HepG2 (cell line): ENCODE results near the gene MRPS10.

Source experiments
- ASH2L ChIP-seq: fragments of 300-600, 200-600 bp; sonication (generic); IDR thresholded peaks from 2 replicates; pipeline ENCODE4 v1.7.0; 2017; ENCODE audit warnings: low read depth, mild to moderate bottlenecking, moderate library complexity, mixed read lengths, low read length; ENCODE audit not compliant: insufficient read length
- ELF1 ChIP-seq: sonication (generic); formaldehyde crosslinking; IDR thresholded peaks from 2 replicates; pipeline ENCODE4 v1.4.0; 2020; ENCODE audit warnings: missing genetic modification reagents
- PCBP2 ChIP-seq: fragments of 200-400 bp; formaldehyde crosslinking; optimal IDR thresholded peaks from 2 replicates; pipeline ENCODE3; 2018; ENCODE audit warnings: low read length, low read depth; ENCODE audit not compliant: poor library complexity, severe bottlenecking
- POLR2A ChIP-seq, 2 experiments: IDR thresholded peaks; 2 replicates each; pipeline ENCODE4 v1.6.1; 2011; ENCODE audit warnings: low read depth in 2 of 2, low read length in 2 of 2, mild to moderate bottlenecking in 1 of 2, moderate library complexity in 1 of 2; ENCODE audit not compliant: insufficient read depth in 1 of 2
- POLR2AphosphoS2 ChIP-seq: IDR thresholded peaks from 2 replicates; pipeline ENCODE4 v1.6.1; 2011; ENCODE audit warnings: low read depth, low read length, improper control_type of control experiment
- POLR2AphosphoS5 ChIP-seq: IDR thresholded peaks from 2 replicates; pipeline ENCODE4 v1.6.1; 2012; ENCODE audit warnings: low read depth, low read length
- RFX1 ChIP-seq: fragments of 450-650 bp; IDR thresholded peaks from 2 replicates; pipeline ENCODE4 v1.6.1; 2017
- ZNF207 ChIP-seq: fragments of 450-650 bp; IDR thresholded peaks from 2 replicates; pipeline ENCODE4 v1.6.1; 2016; ENCODE audit warnings: antibody characterized with exemption, borderline replicate concordance
- ZNF83 ChIP-seq: sonication (generic); formaldehyde crosslinking; IDR thresholded peaks from 2 replicates; pipeline ENCODE4 v1.4.0; 2020; ENCODE audit warnings: missing genetic modification reagents, mild to moderate bottlenecking, borderline replicate concordance
- TF ChIP-seq, protein P1 (sequence below): sonication (generic); formaldehyde crosslinking; conservative IDR thresholded peaks from 2 replicates; pipeline ENCODE4 v1.8.1; 2023; ENCODE audit warnings: missing genetic modification reagents
- TF ChIP-seq, protein P2 (sequence below): sonication (generic); formaldehyde crosslinking; IDR thresholded peaks from 2 replicates; pipeline ENCODE4 v1.5.0; 2020; ENCODE audit warnings: mild to moderate bottlenecking, missing genetic modification reagents, moderate library complexity
- TF ChIP-seq, protein P3 (sequence below): sonication (generic); formaldehyde crosslinking; IDR thresholded peaks from 2 replicates; pipeline ENCODE4 v1.9.0; 2021; ENCODE audit warnings: missing genetic modification reagents, borderline replicate concordance
- TF ChIP-seq, protein P4 (sequence below): IDR thresholded peaks from 2 replicates; pipeline ENCODE4 v1.6.1; 2016; ENCODE audit warnings: control low read depth
- TF ChIP-seq, protein P5 (sequence below): sonication (generic); formaldehyde crosslinking; IDR thresholded peaks from 2 replicates; pipeline ENCODE4 v1.5.0; 2020; ENCODE audit warnings: missing genetic modification reagents, mild to moderate bottlenecking, borderline replicate concordance

DNA sequence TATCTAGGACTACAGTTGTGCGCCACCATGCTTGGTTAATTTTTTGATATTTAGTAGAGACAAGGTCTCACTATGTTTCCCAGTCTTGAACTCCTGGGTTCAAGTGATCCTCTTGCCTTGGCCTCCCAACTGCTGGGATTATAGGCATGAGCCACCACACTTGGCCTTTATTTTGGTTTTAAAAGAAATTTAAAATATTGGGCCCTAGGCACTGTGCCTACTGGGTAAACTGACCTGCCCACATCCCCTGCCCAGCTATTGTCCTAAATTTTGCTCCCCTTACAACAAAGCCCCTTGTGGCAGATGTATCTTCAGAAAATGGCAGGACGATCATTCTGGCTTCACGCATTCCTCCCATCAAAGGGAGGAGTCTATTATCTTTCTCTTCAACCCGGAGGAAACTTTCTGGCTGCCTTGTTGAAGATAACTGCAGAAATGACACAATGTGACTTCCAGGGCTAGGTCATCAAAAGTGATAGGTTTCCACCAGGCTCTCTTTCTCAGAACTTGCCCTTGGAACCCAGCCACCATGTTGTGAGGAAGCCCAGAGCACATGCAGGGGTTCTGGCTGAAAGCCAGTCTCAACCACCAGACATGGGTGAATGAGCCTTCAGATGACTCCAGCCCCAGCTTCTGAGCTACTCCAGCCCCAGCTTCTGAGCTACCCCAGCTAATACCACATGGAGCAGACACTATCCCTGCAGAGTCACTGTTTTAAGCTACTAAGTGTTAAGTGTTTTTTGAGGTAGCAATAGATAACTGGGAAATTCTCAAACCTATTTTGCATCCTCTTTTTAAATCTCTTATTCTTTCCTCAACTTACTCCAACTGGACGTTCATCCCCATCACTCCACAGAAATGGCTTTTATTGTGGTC is 18.3 kb downstream of the MRPS10 start:
- TF ChIP-seq POLR2AphosphoS5 (no peak), PCBP2 (no peak), RFX1 (no peak), POLR2A (IDR thresholded peaks at IDR 0.05; ENCODE audit: insufficient read depth in 1 of 2, low read depth in 2 of 2, low read length in 2 of 2) (no peak), POLR2AphosphoS2 (no peak), ELF1 (CRISPR knock-in tag) (no peak), ASH2L (no peak), ZNF207 (no peak), ZNF83 (CRISPR knock-in tag) (no peak)
- TF ChIP-seq, protein P1, sequence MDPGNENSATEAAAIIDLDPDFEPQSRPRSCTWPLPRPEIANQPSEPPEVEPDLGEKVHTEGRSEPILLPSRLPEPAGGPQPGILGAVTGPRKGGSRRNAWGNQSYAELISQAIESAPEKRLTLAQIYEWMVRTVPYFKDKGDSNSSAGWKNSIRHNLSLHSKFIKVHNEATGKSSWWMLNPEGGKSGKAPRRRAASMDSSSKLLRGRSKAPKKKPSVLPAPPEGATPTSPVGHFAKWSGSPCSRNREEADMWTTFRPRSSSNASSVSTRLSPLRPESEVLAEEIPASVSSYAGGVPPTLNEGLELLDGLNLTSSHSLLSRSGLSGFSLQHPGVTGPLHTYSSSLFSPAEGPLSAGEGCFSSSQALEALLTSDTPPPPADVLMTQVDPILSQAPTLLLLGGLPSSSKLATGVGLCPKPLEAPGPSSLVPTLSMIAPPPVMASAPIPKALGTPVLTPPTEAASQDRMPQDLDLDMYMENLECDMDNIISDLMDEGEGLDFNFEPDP (CRISPR knock-in tag): no peak
- TF ChIP-seq, protein P2, sequence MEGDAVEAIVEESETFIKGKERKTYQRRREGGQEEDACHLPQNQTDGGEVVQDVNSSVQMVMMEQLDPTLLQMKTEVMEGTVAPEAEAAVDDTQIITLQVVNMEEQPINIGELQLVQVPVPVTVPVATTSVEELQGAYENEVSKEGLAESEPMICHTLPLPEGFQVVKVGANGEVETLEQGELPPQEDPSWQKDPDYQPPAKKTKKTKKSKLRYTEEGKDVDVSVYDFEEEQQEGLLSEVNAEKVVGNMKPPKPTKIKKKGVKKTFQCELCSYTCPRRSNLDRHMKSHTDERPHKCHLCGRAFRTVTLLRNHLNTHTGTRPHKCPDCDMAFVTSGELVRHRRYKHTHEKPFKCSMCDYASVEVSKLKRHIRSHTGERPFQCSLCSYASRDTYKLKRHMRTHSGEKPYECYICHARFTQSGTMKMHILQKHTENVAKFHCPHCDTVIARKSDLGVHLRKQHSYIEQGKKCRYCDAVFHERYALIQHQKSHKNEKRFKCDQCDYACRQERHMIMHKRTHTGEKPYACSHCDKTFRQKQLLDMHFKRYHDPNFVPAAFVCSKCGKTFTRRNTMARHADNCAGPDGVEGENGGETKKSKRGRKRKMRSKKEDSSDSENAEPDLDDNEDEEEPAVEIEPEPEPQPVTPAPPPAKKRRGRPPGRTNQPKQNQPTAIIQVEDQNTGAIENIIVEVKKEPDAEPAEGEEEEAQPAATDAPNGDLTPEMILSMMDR (CRISPR knock-in tag): no peak
- TF ChIP-seq, protein P3, sequence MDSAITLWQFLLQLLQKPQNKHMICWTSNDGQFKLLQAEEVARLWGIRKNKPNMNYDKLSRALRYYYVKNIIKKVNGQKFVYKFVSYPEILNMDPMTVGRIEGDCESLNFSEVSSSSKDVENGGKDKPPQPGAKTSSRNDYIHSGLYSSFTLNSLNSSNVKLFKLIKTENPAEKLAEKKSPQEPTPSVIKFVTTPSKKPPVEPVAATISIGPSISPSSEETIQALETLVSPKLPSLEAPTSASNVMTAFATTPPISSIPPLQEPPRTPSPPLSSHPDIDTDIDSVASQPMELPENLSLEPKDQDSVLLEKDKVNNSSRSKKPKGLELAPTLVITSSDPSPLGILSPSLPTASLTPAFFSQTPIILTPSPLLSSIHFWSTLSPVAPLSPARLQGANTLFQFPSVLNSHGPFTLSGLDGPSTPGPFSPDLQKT (CRISPR knock-in tag): no peak
- TF ChIP-seq, protein P4, sequence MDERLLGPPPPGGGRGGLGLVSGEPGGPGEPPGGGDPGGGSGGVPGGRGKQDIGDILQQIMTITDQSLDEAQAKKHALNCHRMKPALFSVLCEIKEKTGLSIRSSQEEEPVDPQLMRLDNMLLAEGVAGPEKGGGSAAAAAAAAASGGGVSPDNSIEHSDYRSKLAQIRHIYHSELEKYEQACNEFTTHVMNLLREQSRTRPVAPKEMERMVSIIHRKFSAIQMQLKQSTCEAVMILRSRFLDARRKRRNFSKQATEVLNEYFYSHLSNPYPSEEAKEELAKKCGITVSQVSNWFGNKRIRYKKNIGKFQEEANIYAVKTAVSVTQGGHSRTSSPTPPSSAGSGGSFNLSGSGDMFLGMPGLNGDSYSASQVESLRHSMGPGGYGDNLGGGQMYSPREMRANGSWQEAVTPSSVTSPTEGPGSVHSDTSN: no peak
- TF ChIP-seq, protein P5, sequence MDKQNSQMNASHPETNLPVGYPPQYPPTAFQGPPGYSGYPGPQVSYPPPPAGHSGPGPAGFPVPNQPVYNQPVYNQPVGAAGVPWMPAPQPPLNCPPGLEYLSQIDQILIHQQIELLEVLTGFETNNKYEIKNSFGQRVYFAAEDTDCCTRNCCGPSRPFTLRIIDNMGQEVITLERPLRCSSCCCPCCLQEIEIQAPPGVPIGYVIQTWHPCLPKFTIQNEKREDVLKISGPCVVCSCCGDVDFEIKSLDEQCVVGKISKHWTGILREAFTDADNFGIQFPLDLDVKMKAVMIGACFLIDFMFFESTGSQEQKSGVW (CRISPR knock-in tag): no peak
